ENCODE measurements around the gene FOXO4.

DNA sequence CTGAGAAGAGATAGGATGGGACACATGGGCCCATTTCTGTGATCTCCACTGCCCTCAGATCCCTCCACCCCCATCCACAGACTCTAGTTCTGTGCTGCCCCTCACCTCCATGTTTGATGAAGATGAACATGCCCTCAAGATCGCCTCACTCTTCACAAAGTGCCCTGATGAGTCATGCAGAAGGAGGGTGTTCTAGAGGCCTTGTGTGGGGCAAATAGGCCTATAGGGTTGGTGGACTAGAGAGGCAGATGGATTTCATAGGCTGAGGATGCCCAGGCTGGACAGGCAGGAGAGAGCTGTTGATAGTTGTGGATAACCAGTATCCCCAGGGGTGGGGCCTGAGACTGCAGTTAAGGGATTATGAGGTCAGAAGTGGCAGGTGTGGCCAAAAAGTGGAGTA lies 10.8 kb downstream of the FOXO4 start, which contains the start of gene CXorf65:
- TF ChIP-seq, protein P1, sequence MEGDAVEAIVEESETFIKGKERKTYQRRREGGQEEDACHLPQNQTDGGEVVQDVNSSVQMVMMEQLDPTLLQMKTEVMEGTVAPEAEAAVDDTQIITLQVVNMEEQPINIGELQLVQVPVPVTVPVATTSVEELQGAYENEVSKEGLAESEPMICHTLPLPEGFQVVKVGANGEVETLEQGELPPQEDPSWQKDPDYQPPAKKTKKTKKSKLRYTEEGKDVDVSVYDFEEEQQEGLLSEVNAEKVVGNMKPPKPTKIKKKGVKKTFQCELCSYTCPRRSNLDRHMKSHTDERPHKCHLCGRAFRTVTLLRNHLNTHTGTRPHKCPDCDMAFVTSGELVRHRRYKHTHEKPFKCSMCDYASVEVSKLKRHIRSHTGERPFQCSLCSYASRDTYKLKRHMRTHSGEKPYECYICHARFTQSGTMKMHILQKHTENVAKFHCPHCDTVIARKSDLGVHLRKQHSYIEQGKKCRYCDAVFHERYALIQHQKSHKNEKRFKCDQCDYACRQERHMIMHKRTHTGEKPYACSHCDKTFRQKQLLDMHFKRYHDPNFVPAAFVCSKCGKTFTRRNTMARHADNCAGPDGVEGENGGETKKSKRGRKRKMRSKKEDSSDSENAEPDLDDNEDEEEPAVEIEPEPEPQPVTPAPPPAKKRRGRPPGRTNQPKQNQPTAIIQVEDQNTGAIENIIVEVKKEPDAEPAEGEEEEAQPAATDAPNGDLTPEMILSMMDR (IDR thresholded peaks at IDR 0.05; ENCODE audit: low read length): no peak
- TF ChIP-seq EZH2 (IDR thresholded peaks at IDR 0.05; ENCODE audit: borderline replicate concordance, low read length): no peak

All from OCI-LY1 (cell line).